ENCODE measurements around the gene CCDC8.
"Not testable (repeated sequence)": the region's sequence is repeated elsewhere in the genome, so short reads cannot be mapped to it uniquely, and the experiment has no call there.

CCDC8 gene

DNA sequence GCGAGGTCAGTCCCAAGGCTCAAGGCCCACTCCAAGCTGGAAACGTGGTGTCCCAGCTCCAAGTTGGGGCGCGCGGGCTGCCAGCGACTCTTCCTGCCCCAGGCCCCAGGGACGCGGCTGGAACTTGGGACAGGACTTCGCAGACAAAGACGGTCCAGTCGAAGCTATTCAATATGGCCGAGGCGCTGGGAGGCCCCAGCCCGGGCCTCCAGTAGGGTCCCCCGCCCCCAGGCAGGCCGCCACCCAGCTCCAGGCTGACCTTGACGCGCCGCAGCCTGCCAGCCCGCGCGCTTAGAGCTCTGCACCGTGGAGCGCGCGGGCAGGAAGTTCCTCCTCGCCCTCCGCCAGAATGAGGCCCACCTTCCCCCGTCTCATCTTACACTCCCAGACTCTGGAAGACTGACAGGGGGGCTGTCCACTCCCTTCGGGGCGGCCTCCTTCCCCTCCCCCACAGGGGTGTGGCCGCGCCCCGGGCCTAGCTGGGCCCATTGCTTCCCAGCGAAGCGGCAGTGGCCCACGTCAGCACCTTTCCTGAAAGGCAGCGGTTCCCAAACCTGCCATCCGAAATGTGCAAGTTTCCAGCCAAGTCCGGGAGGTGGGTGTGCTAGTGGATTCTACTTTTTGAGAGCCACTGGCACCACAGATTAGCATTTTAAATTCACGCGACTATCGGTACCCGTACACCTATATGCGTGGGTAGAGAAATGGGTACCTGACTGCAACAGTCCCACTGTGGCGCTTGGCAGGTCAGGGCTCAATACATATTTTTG lies at the start of gene CCDC8:
CCDC8 (minus strand) TSS at position 303 of the 770 bp plus-strand sequence. CDS start 754 bp downstream, outside the sequence.
- DNase-seq = no peak

DNA sequence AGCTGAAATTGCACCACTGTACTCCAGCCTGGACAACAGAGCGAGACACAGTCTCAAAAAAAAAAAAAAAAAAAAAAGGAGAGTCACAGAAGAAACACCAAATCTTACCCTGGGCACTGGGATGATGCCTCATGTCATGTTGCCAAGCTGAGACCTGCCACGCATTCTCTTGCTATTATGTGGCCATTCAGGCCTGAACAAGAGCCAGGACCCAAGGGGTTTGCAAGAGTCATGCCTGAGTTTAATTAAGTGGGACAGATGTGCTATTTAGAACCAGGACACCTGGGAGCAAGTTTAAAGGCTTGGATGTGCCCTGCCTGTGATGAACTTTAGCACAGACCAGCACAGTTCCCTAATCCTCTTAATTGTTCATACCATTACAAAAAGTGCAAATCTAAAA lies 48.2 kb upstream of the CCDC8 start:
- no peak for DNase-seq

- no peak for DNase-seq
These were observed 47.6 kb upstream of the CCDC8 start for GRCh38 chr19:46460981-46461380.

DNA sequence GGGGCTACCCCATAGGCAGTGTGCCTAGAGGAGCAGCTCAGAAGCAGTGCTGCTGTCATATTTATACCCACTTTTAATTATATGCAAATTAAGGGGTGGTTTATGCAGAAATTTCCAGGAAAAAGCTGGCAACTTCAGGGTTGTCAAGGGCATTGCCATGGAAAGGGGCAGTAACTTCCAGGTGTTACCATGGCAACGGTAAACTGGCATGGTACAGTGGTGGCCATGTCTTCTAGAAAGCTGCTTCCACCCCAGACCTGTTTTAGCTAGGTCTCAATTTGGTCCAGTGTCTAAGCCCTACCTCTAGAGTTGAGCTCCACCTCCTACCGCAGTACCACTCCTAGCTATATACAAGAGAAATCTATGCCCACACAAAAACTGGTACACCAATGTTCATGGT lies 46.7 kb upstream of the CCDC8 start:
- DNase-seq = no peak

DNA sequence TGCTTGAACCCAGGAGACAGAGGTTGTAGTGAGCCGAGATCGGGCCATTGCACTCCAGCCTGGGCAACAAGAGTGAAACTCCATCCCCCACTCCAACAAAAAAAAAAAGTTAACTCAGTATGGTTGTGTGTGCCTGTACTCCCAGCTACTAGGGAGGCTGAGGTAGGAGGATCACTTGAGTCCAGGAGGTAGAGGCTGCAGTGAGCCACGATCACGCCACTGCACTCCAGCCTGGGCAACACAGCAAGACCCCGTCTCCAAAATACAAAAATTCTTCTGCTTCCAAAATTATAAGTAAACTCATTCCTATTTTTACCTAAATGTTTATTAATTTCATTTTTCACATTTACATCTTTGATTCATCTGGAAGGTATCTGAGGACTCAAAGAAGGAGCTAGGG lies 43.6 kb upstream of the CCDC8 start:
- DNase-seq = no peak

- no peak for DNase-seq
These were observed 40.9 kb upstream of the CCDC8 start for GRCh38 chr19:46454244-46454643.

DNA sequence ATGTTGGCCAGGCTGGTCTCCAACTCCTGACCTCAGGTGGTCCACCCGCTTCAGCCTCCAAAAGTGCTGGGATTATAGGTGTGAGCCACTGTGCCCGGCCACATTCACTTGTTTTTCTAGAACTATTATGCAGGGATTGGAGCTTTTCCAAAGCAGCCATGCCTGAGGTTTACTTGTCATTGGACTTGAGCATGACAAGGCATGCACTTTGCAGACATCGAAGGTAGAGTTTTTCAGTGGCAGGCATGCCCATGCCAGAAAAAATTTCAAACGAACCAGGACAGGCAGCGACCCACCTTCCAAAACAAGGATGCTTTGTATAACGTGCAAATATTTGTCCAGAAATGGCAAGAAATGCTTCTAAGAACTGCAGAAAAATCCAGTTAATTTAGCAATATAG lies 40.3 kb upstream of the CCDC8 start:
- no peak for DNase-seq

- no peak for DNase-seq
These were observed 38.8 kb upstream of the CCDC8 start for GRCh38 chr19:46452186-46452585.

DNA sequence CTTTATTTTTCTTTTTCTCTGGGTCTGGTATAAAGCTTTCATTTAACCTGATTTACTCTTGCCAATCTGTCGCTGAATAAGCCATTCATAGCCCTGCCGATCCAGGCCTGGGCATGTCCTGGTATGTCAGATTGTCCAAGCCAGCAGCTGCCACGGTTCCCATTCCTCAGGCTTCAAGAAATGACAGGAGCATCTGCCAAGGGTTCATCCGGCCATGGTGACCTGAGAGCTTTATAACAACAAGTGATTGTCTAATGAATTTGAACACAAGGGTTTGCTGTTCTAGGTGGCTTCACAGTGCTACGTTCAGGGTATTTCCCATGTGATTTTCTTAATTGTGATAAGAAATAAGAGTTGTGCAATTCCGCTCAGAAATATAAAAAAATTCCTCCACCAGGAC lies 38.0 kb upstream of the CCDC8 start:
- peak; percentile 62 for DNase-seq

DNA sequence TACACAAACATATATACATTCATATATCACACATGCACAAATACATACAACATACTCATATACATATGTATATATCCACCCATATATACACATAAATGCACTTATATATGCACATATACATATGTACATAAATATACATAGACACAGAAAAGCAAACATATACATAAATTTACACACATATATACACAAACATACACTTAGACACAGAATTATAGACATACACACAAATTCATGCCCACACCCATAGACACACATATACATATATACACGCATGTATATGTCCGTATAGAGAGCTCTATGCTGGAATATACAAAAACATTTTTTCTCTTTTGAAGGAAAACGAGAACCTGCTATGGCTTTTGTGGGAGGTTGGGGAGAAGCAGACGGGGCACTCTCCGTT lies 37.4 kb upstream of the CCDC8 start:
- no peak for DNase-seq

GRCh38 chr19:46449228-46449627 lies 35.9 kb upstream of the CCDC8 start:
- no peak for DNase-seq

DNA sequence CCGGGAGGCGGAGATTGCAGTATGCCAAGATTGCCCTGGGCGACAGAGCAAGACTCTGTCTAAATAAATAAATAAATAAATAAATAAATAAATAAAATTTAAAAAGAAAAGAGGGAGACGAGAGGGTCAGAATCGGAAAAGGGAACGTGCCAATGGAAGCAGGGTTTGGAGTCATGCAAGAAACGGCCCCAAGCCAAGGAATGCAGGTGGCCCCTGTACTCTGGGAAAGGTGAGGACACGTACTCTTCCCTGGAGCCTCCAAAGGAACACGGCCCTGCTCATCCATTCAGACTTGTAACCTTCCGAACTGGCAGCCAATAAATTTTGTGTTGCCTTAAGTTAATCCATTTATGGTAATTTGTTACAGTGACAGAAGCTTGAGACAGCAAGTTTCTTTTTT lies 35.2 kb upstream of the CCDC8 start:
- no peak for DNase-seq

- DNase-seq = no peak
These were observed 34.5 kb upstream of the CCDC8 start for GRCh38 chr19:46447824-46448223.

DNA sequence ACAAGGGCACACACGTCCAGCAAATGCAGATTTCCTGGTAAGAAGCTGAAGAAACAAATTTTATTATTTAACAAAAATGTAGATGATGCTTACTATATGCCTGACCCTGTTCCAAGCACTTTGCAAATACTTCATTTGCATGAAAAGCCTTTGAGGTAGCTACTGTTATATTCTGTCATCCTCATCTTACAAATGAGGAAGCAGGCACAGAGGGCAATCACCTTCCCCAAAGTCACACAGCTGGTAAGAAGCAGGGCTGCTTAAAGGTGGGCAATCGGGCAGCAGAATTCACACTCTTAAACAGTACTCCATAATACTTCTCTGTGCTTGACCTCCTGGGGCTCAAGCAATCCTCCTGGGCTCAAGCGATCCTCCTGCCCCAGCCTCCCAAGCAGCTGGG lies 33.6 kb upstream of the CCDC8 start:
- no peak for DNase-seq

- DNase-seq = no peak
These were observed 32.7 kb upstream of the CCDC8 start for GRCh38 chr19:46446021-46446420.

GRCh38 chr19:46442808-46443450 lies 29.6 kb upstream of the CCDC8 start:
- DNase-seq = peak; percentile 41

GRCh38 chr19:46441866-46442265 lies 28.5 kb upstream of the CCDC8 start:
- no peak for DNase-seq

GRCh38 chr19:46435689-46436088 lies 22.3 kb upstream of the CCDC8 start:
- DNase-seq = not testable (repeated sequence)

GRCh38 chr19:46435009-46435408 lies 21.6 kb upstream of the CCDC8 start:
- no peak for DNase-seq

GRCh38 chr19:46433470-46433869 lies 20.1 kb upstream of the CCDC8 start:
- not testable (repeated sequence) for DNase-seq

DNA sequence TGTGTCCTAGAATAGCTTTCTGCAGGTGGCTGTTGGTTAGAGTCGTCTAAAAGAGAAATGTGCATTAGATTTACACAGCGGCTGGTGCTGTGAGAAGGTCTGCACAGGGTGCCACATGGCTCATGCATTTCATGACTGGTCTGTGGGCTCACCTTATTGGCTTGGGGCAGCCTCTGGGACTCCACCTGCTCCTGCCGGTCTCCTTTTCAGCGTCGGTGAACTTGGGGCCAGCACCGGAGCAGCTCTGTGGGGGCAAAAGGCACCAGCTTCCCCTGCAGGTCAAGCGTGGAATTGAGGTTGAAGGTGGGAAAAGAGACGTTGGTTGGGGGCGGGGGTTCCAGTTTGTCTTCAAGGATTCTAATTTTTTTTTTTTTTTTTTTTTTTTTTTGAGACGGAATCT lies 18.5 kb upstream of the CCDC8 start:
- no peak for DNase-seq

GRCh38 chr19:46429999-46430398 lies 16.6 kb upstream of the CCDC8 start:
- no peak for DNase-seq

DNA sequence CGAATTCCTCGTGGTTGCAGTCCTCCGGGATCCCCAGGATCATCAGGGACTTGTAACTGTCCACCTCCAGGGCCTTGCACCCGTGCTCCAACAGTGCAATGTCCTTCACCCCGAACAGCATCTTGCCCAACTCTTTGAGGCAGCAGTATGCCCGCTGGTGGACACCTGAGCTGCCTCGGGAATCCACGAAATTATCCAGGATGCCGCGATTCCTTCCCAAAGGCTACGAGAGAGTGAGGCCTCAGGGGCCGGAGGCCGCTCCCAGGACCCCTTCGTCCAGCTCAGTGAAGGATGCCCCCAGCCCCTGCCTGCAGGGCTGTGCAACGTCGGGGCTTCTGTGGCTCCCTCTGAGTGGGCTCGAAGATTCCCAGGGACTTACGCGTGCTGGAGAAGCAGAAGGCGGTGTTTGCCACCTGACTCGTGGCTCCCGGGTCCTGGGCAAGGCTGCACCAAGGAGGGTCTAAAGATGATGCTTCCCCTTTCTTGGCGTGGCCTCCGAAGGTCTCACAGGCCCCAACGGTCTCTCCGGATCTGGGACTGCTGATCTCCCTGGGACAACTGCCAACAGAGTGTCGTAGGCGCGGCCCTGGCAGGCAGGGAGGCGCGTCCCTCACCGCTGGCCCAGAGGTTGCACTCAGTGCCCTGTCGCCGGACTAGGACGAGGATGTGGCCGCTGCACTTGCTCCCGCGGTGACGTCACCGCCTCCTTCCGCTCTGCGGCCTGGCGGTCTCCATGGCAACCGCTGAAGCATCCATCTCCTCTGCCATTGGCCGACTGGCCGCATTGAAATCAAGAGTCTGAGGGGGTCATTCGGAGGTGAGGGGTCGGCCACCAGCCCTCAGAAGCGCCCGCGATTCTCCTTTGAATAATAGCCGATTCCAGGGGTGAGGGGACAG lies 15.1 kb upstream of the CCDC8 start, which contains the start of gene PNMA8C:
PNMA8C (minus strand) TSS at position 698 of the 897 bp plus-strand sequence; CDS start at position 121, 577 bp downstream.
- DNase-seq = no peak
